ENCODE measurements around the gene KIF26A. TPM values are rescaled to one million over a fixed set of nuclear protein-coding genes. Genes with fewer than 3 reads are reported as not detected.

The KIF26A gene
- total RNA-seq: not detected in 2 replicates
- total RNA-seq (2013): 0.14 TPM
- 0.15 TPM in 1 of 2 replicates, not detected in the other for polyA plus RNA-seq
- 0.07 and 0.34 TPM in 2 replicates for polyA minus RNA-seq

DNA sequence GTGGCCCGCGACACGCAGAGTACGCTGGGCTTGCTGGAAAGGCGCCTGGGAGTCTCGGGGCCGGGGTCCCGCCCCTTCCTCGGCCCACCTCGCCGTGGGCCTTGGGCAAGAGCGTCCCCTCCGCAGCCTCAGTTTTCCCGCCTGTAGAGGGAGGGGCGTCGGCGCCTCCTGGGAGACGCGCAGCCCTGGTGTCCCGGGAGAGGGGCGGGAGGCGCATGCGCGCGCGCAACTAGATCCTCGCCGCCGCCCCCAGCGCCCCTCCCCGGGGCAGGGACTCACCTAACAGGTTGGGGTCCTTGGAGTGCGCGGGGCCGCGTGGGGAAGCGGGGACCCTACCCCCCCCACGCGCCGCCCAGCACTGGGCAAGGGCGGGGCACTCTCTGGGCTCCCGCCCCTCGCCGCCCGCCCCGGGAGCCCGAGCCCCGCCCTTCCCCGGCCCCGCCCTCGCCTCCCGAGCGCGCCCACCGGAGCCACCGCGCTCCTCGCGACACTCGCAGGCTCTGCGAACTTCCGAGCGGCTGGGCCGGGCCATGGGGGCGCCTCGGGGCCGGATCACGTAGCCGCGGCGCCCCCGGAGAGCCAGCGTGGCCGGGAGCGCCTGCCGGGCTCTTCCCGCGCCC is at the start of gene KIF26A:
Gene KIF26A (plus strand): TSS at position 490 of the 620 bp plus-strand sequence. CDS start 136 bp downstream, outside the sequence.
- H3K9ac ChIP-seq (ENCODE audit: low read length): peak within 1 kb of the TSS; percentile 22

More for the DNA sequence above, at the start of gene KIF26A:
- DNase-seq (no peak), ATAC-seq (ENCODE audit: low read depth) (peak; percentile 32)
- Histone ChIP-seq H3K4me1 (ENCODE audit: control insufficient read depth in 2 of 2, insufficient read depth in 2 of 2, low read length in 2 of 2) (peaks cover 26 to 34% of the 10 kb centered on the region in 2 donors), H2AFZ (ENCODE audit: insufficient read depth, low read depth, low read length, poor library complexity, severe bottlenecking) (peak within 1 kb of the TSS; percentile 40), H3K4me3 (ENCODE audit: control extremely low read depth in 1 of 5, extremely low read depth in 1 of 5, insufficient read depth in 1 of 5, low read depth in 2 of 5, low read length in 4 of 5) (peak within 1 kb of the TSS in 4 of 5 experiments; percentile 22 to 49 (median 36)), H3K4me2 (replicated peaks; ENCODE audit: low read depth, low read length, poor library complexity, severe bottlenecking) (peak within 1 kb of the TSS; percentile 79), H3K27me3 (replicated peaks in 1 of 4; ENCODE audit: control extremely low read depth in 1 of 4, control insufficient read depth in 3 of 4, insufficient read depth in 4 of 4, low read length in 3 of 4) (peaks cover 0 to 61% (median 22%) of the 10 kb centered on the region in 4 experiments), H3K27ac (ENCODE audit: low read length in 2 of 2) (no peak within 1 kb of the TSS), H4K20me1 (ENCODE audit: control insufficient read depth, insufficient read depth, low read length, poor library complexity, severe bottlenecking) (no peaks in the 10 kb centered on the region), H3K9me3 (ENCODE audit: control extremely low read depth in 1 of 3, control insufficient read depth in 2 of 3, insufficient read depth in 1 of 3, low read length in 2 of 3) (peaks cover 0 to 15% (median 0%) of the 10 kb centered on the region in 3 donors), H3K79me2 (ENCODE audit: control insufficient read depth, insufficient read depth, low read length) (no peaks in the 10 kb centered on the region), H3K36me3 (replicated peaks in 1 of 2; ENCODE audit: control extremely low read depth in 1 of 2, control insufficient read depth in 1 of 2, extremely low read depth in 1 of 2, insufficient read depth in 2 of 2, low read length in 1 of 2) (no peaks in the 10 kb centered on the region)
- WGBS (ENCODE audit: insufficient coverage): 1% methylated on average over 76 of the region's 77 CpGs
- Mint-ChIP-seq H3K9me3 (ENCODE audit: insufficient read depth) (no peaks in the 10 kb centered on the region), H3K4me3 (peak within 1 kb of the TSS; percentile 74), H3K4me1 (peaks cover 9% of the 10 kb centered on the region), H3K27me3 (peaks cover 23% of the 10 kb centered on the region), H3K27ac (no peak within 1 kb of the TSS)
- TF ChIP-seq EZH2 (IDR thresholded peaks at IDR 0.05; ENCODE audit: borderline replicate concordance, insufficient read depth, low read depth, low read length, poor library complexity, severe bottlenecking): no peak
- TF ChIP-seq, protein P1, sequence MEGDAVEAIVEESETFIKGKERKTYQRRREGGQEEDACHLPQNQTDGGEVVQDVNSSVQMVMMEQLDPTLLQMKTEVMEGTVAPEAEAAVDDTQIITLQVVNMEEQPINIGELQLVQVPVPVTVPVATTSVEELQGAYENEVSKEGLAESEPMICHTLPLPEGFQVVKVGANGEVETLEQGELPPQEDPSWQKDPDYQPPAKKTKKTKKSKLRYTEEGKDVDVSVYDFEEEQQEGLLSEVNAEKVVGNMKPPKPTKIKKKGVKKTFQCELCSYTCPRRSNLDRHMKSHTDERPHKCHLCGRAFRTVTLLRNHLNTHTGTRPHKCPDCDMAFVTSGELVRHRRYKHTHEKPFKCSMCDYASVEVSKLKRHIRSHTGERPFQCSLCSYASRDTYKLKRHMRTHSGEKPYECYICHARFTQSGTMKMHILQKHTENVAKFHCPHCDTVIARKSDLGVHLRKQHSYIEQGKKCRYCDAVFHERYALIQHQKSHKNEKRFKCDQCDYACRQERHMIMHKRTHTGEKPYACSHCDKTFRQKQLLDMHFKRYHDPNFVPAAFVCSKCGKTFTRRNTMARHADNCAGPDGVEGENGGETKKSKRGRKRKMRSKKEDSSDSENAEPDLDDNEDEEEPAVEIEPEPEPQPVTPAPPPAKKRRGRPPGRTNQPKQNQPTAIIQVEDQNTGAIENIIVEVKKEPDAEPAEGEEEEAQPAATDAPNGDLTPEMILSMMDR (IDR thresholded peaks at IDR 0.05): no peak
- intact Hi-C loops (cut with micrococcal nuclease): no loop called here
- ChIA-PET POLR2A (no interaction called here), CTCF (interaction anchor here (0.7 to 1.6 kb wide), 3 partner anchors 60 to 502 kb away, joined by 3 to 12 read pairs (median 4); no protein-coding TSS in a partner anchor)
